ENCODE measurements around the gene WDR13. TPM values are rescaled to one million over a fixed set of nuclear protein-coding genes. Genes with fewer than 3 reads are reported as not detected.

Gene WDR13
- polyA plus RNA-seq, 4 donors: 105 to 326 (median 213) TPM

GRCh38 chrX:48600226-48600625 is 2.9 kb downstream of the WDR13 start:
- FAIRE-seq (no peak), DNase-seq (no peak)
- H3K36me3 ChIP-seq (ENCODE audit: control insufficient read depth in 3 of 3, insufficient read depth in 2 of 3, low read depth in 1 of 3, low read length in 3 of 3): peaks cover 5 to 56% (median 6%) of the 10 kb centered on the region in 3 donors
- H3K27me3 ChIP-seq (ENCODE audit: control insufficient read depth in 3 of 3, insufficient read depth in 3 of 3, low read length in 3 of 3): no peaks in the 10 kb centered on the region
- H3K4me1 ChIP-seq (ENCODE audit: control insufficient read depth in 3 of 3, insufficient read depth in 2 of 3, low read depth in 1 of 3, low read length in 2 of 3): peaks cover 0 to 6% (median 0%) of the 10 kb centered on the region in 3 donors
- no peaks in the 10 kb centered on the region for H3K9me3 ChIP-seq (ENCODE audit: control insufficient read depth in 2 of 2, insufficient read depth in 1 of 2, low read depth in 1 of 2, low read length in 1 of 2)
- no peak overlapping the region for H3K4me3 ChIP-seq (ENCODE audit: low read depth in 1 of 3, low read length in 3 of 3)
- 87 to 92% (median 89%) methylated on average over 15 to 19 of the region's 19 CpGs for WGBS, 3 donors
- no peak overlapping the region for H3K27ac ChIP-seq (ENCODE audit: low read depth in 1 of 3, low read length in 2 of 3)

- WGBS, 3 donors: 77 to 85% (median 80%) methylated on average over 15 to 17 of the region's 17 CpGs
- no peak for DNase-seq
- peaks cover 5 to 56% (median 6%) of the 10 kb centered on the region in 3 donors for H3K36me3 ChIP-seq (ENCODE audit: control insufficient read depth in 3 of 3, insufficient read depth in 2 of 3, low read depth in 1 of 3, low read length in 3 of 3)
Observed at GRCh38 chrX:48601741-48602394, 4.6 kb downstream of the WDR13 start.

DNA sequence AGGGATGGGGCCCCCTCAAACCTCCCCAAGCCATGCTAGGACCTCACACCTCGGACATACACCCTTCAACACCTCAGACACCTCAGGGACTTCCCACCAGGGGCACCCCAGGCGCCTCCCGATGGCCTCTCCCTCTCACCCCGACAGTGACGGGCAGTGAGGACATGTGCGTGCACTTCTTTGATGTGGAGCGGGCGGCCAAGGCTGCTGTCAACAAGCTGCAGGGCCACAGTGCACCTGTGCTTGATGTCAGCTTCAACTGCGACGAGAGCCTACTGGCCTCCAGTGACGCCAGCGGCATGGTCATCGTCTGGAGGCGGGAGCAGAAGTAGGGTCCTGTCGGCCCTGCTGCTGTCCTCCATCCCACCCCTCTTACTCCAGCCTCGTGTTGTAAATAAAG is 7.4 kb downstream of the WDR13 start:
- H3K4me3 ChIP-seq (ENCODE audit: low read depth in 1 of 3, low read length in 3 of 3): no peak overlapping the region
- no peaks in the 10 kb centered on the region for H3K4me1 ChIP-seq (ENCODE audit: control insufficient read depth in 3 of 3, insufficient read depth in 2 of 3, low read depth in 1 of 3, low read length in 2 of 3)
- no peak overlapping the region for H3K27ac ChIP-seq (ENCODE audit: low read depth in 1 of 3, low read length in 2 of 3)
- WGBS, 3 donors: 92 to 95% (median 95%) methylated on average over 15 to 16 of the region's 16 CpGs
- DNase-seq (no peak), FAIRE-seq (no peak)
- H3K27me3 ChIP-seq (ENCODE audit: control insufficient read depth in 3 of 3, insufficient read depth in 3 of 3, low read length in 3 of 3): no peaks in the 10 kb centered on the region
- H3K9me3 ChIP-seq (ENCODE audit: control insufficient read depth in 2 of 2, insufficient read depth in 1 of 2, low read depth in 1 of 2, low read length in 1 of 2): no peaks in the 10 kb centered on the region
- H3K36me3 ChIP-seq (ENCODE audit: control insufficient read depth in 3 of 3, insufficient read depth in 2 of 3, low read depth in 1 of 3, low read length in 3 of 3): peaks cover 2 to 41% (median 6%) of the 10 kb centered on the region in 3 donors

More at GRCh38 chrX:48601741-48602394, 4.6 kb downstream of the WDR13 start:
- peaks cover 0 to 6% (median 0%) of the 10 kb centered on the region in 3 donors for H3K4me1 ChIP-seq (ENCODE audit: control insufficient read depth in 3 of 3, insufficient read depth in 2 of 3, low read depth in 1 of 3, low read length in 2 of 3)
- no peak for FAIRE-seq
- H3K9me3 ChIP-seq (ENCODE audit: control insufficient read depth in 2 of 2, insufficient read depth in 1 of 2, low read depth in 1 of 2, low read length in 1 of 2): no peaks in the 10 kb centered on the region
- H3K27ac ChIP-seq (ENCODE audit: low read depth in 1 of 3, low read length in 2 of 3): no peak overlapping the region
- H3K4me3 ChIP-seq (ENCODE audit: low read depth in 1 of 3, low read length in 3 of 3): no peak overlapping the region
- H3K27me3 ChIP-seq (ENCODE audit: control insufficient read depth in 3 of 3, insufficient read depth in 3 of 3, low read length in 3 of 3): no peaks in the 10 kb centered on the region

GRCh38 chrX:48606091-48606490 is 8.8 kb downstream of the WDR13 start:
- no peaks in the 10 kb centered on the region for H3K9me3 ChIP-seq (ENCODE audit: control insufficient read depth in 2 of 2, insufficient read depth in 1 of 2, low read depth in 1 of 2, low read length in 1 of 2)
- DNase-seq (no peak), FAIRE-seq (no peak)
- no peak overlapping the region for H3K4me3 ChIP-seq (ENCODE audit: low read depth in 1 of 3, low read length in 3 of 3)
- peaks cover 0 to 30% (median 5%) of the 10 kb centered on the region in 3 donors for H3K36me3 ChIP-seq (ENCODE audit: control insufficient read depth in 3 of 3, insufficient read depth in 2 of 3, low read depth in 1 of 3, low read length in 3 of 3)
- H3K27ac ChIP-seq (ENCODE audit: low read depth in 1 of 3, low read length in 2 of 3): no peak overlapping the region
- H3K4me1 ChIP-seq (ENCODE audit: control insufficient read depth in 3 of 3, insufficient read depth in 2 of 3, low read depth in 1 of 3, low read length in 2 of 3): no peaks in the 10 kb centered on the region
- WGBS, 3 donors: 77 to 80% (median 79%) methylated on average over 6 of the region's 6 CpGs
- no peaks in the 10 kb centered on the region for H3K27me3 ChIP-seq (ENCODE audit: control insufficient read depth in 3 of 3, insufficient read depth in 3 of 3, low read length in 3 of 3)

- H3K9me3 ChIP-seq (ENCODE audit: control insufficient read depth in 2 of 2, insufficient read depth in 1 of 2, low read depth in 1 of 2, low read length in 1 of 2): no peaks in the 10 kb centered on the region
- no peaks in the 10 kb centered on the region for H3K27me3 ChIP-seq (ENCODE audit: control insufficient read depth in 3 of 3, insufficient read depth in 3 of 3, low read length in 3 of 3)
- no peak overlapping the region for H3K27ac ChIP-seq (ENCODE audit: low read depth in 1 of 3, low read length in 2 of 3)
- no peak for DNase-seq
- H3K4me1 ChIP-seq (ENCODE audit: control insufficient read depth in 3 of 3, insufficient read depth in 2 of 3, low read depth in 1 of 3, low read length in 2 of 3): no peaks in the 10 kb centered on the region
- WGBS, 3 donors: 23 to 55% (median 44%) methylated on average over 2 of the region's 2 CpGs
- no peaks in the 10 kb centered on the region for H3K36me3 ChIP-seq (ENCODE audit: control insufficient read depth in 3 of 3, insufficient read depth in 2 of 3, low read depth in 1 of 3, low read length in 3 of 3)
- no peak overlapping the region for H3K4me3 ChIP-seq (ENCODE audit: low read depth in 1 of 3, low read length in 3 of 3)
- no peak for FAIRE-seq
Observed at GRCh38 chrX:48611703-48612102, 14.4 kb downstream of the WDR13 start.

DNA sequence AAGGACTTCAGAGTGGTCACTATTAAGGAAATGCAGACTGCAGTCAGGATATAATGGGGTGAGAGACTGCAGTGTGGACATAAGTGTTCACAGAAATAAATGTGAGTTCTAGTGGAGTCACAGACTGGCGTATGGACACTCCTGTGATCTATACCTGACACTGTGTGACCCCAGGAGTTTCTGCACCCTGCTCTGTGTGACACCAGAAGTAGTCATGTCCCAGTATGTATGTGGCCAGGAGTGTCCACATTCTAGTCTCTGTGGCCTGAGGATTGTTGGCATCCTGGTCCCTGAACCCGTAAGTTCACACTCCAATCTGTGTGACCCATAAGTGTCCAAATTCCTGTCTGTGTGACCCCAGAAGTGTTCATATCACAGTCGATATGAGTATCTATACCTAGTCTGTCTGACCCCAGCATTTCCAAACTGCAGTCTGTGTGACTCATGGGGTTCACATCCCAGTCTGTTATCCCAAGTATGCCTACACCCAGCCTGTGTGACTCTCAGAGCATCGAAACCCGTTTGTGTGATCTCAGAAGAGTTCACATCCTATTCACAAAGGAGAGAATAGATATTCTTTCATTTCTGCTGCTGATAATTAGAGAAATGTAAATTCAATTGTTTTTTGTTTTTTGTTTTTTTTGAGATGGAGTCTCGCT is 16.3 kb downstream of the WDR13 start:
- Histone ChIP-seq H3K9me3 (ENCODE audit: control insufficient read depth in 2 of 2, insufficient read depth in 1 of 2, low read depth in 1 of 2, low read length in 1 of 2) (no peaks in the 10 kb centered on the region), H3K36me3 (ENCODE audit: control insufficient read depth in 3 of 3, insufficient read depth in 2 of 3, low read depth in 1 of 3, low read length in 3 of 3) (no peaks in the 10 kb centered on the region), H3K4me3 (ENCODE audit: low read depth in 1 of 3, low read length in 3 of 3) (no peak overlapping the region), H3K4me1 (ENCODE audit: control insufficient read depth in 3 of 3, insufficient read depth in 2 of 3, low read depth in 1 of 3, low read length in 2 of 3) (no peaks in the 10 kb centered on the region), H3K27ac (ENCODE audit: low read depth in 1 of 3, low read length in 2 of 3) (no peak overlapping the region), H3K27me3 (ENCODE audit: control insufficient read depth in 3 of 3, insufficient read depth in 3 of 3, low read length in 3 of 3) (no peaks in the 10 kb centered on the region)
- WGBS, 3 donors: 81 to 87% (median 83%) methylated on average over 6 of the region's 6 CpGs
- DNase-seq (no peak), FAIRE-seq (no peak)

DNA sequence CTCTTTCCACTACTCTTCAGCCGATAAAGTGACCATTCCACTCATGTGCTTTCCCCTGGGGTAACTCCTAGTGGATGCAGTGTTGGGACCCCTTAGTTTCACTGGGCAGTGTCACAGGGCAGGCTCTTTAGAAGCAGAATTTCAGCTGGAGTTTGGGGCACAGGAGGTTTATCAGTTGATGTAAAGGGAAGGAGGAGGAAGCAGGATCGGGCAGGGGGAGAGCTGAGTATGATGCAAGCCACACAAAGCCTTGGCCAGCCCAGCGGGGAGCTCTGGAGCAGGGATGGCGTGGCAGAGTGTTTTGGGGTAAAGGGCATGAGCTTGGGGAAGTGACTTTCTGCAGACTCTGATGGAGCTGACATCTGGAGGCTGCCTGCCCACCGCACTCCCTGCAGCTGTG is 19.3 kb downstream of the WDR13 start:
- 48 to 62% (median 52%) methylated on average over 5 of the region's 5 CpGs for WGBS, 3 donors
- no peaks in the 10 kb centered on the region for H3K4me1 ChIP-seq (ENCODE audit: control insufficient read depth in 3 of 3, insufficient read depth in 2 of 3, low read depth in 1 of 3, low read length in 2 of 3)
- no peak for FAIRE-seq

DNA sequence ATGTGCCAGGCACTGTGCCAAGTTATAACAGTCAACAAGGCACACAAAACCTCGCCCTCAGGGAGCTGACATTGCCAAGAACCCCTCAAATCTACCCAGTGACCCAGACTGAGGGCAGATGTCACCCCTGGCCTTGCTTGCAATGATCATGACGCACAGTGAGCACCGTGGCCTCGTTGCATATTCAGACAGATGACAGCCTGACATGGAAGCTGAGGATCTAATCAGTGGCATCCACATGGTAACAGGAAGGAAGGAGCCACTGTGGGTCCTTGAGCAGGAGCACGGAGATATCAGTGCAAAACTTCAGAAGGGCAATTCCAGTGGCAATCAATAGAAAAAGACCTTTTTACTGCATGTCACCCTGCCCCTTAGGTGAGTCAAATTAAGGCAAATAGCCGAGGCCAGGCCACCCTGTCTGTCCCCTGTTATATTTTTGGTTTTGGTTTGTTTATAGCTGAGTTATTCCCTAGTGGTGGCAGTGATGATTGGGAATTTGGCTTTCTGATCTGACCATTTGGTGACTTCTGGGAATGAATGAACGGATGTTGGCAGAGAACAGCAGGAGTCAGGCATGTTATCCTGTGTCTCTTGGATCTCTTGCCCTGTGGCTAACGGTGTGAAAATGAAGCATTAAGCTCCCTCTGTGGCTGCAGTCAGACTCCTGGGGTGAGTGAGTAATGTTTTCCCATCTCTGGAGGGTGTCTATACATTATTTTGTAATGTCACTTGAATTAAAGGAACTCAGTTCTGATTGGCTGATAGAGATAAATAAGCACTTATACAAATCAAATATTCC is 20.4 kb downstream of the WDR13 start:
- H3K9me3 ChIP-seq (ENCODE audit: control insufficient read depth in 2 of 2, insufficient read depth in 1 of 2, low read depth in 1 of 2, low read length in 1 of 2): no peaks in the 10 kb centered on the region
- DNase-seq (no peak), FAIRE-seq (no peak)
- WGBS, 3 donors: 41 to 42% (median 41%) methylated on average over 8 of the region's 8 CpGs
- no peaks in the 10 kb centered on the region for H3K27me3 ChIP-seq (ENCODE audit: control insufficient read depth in 3 of 3, insufficient read depth in 3 of 3, low read length in 3 of 3)
- no peak overlapping the region for H3K27ac ChIP-seq (ENCODE audit: low read depth in 1 of 3, low read length in 2 of 3)
- H3K4me1 ChIP-seq (ENCODE audit: control insufficient read depth in 3 of 3, insufficient read depth in 2 of 3, low read depth in 1 of 3, low read length in 2 of 3): no peaks in the 10 kb centered on the region
- no peaks in the 10 kb centered on the region for H3K36me3 ChIP-seq (ENCODE audit: control insufficient read depth in 3 of 3, insufficient read depth in 2 of 3, low read depth in 1 of 3, low read length in 3 of 3)
- no peak overlapping the region for H3K4me3 ChIP-seq (ENCODE audit: low read depth in 1 of 3, low read length in 3 of 3)

More for the DNA sequence above, 19.3 kb downstream of the WDR13 start:
- Histone ChIP-seq H3K27me3 (ENCODE audit: control insufficient read depth in 3 of 3, insufficient read depth in 3 of 3, low read length in 3 of 3) (no peaks in the 10 kb centered on the region), H3K9me3 (ENCODE audit: control insufficient read depth in 2 of 2, insufficient read depth in 1 of 2, low read depth in 1 of 2, low read length in 1 of 2) (no peaks in the 10 kb centered on the region), H3K36me3 (ENCODE audit: control insufficient read depth in 3 of 3, insufficient read depth in 2 of 3, low read depth in 1 of 3, low read length in 3 of 3) (no peaks in the 10 kb centered on the region), H3K27ac (ENCODE audit: low read depth in 1 of 3, low read length in 2 of 3) (no peak overlapping the region), H3K4me3 (ENCODE audit: low read depth in 1 of 3, low read length in 3 of 3) (no peak overlapping the region)
- DNase-seq: no peak

Data from small intestine (tissue), 7 donors.